ENCODE results near the gene PCSK1N. TPM values are rescaled to one million over a fixed set of nuclear protein-coding genes. Genes with fewer than 3 reads are reported as not detected.

Gene PCSK1N
- polyA plus RNA-seq, 3 donors = 14.1 to 20.0 (median 14.9) TPM

DNA sequence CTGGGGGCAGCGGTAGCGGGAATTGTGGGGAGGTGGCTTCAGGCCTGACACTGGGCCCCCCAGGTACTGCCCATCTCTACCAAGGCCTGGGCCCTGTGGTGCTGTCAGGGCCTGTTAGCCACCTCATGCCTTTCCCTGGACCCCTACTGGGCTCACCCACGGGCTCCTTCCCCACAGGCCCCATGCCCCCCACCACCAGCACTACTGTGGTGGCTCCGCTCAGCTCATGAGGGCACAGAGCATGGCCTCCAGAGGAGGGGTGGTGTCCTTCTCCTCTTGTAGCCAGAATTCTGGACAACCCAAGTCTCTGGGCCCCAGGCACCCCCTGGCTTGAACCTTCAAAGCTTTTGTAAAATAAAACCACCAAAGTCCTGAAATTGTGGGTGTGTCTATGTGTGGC lies 41.5 kb downstream of the PCSK1N start:
- no peak for DNase-seq

GRCh38 chrX:48792219-48792618 lies 43.2 kb downstream of the PCSK1N start:
- DNase-seq = no peak

GRCh38 chrX:48791063-48791820 lies 44.2 kb downstream of the PCSK1N start:
- no peak for DNase-seq

GRCh38 chrX:48790477-48790876 lies 44.9 kb downstream of the PCSK1N start:
- DNase-seq = no peak

- no peak for DNase-seq
Observed at GRCh38 chrX:48789366-48790220, 45.8 kb downstream of the PCSK1N start.

GRCh38 chrX:48787505-48788443 lies 47.6 kb downstream of the PCSK1N start:
- no peak for DNase-seq

DNA sequence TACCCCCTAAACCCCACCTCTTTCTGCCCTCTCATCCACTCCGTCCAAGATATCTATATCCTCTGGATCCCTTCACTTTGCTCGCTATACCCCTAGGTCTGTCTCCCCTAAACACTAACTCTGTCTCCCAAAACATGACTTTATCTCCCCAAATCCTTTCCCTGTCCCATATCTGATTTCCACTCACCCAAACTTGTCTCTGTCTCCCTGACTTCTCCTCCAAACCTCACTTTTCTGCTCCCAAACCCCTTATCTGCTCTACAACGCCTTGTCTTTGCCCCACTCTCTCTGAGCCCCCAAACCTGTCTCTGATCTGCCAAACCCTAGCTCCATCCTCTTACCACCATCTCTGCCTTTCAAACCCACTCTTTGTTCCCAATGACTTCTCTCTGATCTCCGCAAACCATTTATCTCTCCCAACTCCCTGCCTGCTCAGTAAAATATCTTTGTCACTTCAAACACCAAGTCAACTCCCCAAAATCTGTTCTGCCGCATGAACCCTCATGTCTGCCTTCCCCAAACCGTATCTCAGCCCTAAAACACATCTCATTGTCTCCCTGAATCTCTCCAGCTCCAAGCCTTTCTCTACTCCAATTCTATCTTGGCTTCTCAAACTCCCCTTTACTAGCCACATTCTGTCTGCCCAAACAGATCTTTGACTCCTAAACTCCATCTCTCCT lies 48.4 kb downstream of the PCSK1N start:
- DNase-seq = no peak

DNA sequence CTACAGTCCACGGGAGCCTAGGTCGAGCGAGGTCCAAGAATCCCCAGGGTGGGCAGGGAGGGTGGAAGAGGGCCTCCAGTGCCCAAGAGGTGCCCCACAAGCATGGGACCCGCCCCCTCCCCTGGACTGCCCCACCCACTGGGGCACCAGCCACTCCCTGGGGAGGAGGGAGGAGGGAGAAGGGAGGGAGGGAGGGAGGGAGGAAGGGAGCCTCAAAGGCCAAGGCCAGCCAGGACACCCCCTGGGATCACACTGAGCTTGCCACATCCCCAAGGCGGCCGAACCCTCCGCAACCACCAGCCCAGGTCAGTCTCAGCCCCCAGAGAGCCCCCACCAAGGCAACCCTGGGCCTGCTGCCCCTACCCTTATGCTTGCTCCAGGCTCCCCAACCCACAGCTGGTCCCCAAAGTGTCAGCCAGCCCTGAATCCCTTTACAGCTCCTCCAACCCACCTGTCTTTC lies 49.0 kb downstream of the PCSK1N start, which contains the start of gene GATA1:
TSS of gene GATA1 (plus strand) at position 250 of the 460 bp plus-strand sequence. CDS start 4,520 bp downstream, outside the sequence.
- DNase-seq = no peak

- no peak for DNase-seq
Observed at GRCh38 chrX:48785540-48786214, 49.7 kb downstream of the PCSK1N start.

GRCh38 chrX:48785186-48785539 lies 50.2 kb downstream of the PCSK1N start:
- DNase-seq = no peak

GRCh38 chrX:48784726-48785125 lies 50.7 kb downstream of the PCSK1N start:
- no peak for DNase-seq

GRCh38 chrX:48782795-48783194 lies 52.6 kb downstream of the PCSK1N start:
- DNase-seq = no peak

GRCh38 chrX:48782216-48782615 lies 53.2 kb downstream of the PCSK1N start:
- DNase-seq = no peak

DNA sequence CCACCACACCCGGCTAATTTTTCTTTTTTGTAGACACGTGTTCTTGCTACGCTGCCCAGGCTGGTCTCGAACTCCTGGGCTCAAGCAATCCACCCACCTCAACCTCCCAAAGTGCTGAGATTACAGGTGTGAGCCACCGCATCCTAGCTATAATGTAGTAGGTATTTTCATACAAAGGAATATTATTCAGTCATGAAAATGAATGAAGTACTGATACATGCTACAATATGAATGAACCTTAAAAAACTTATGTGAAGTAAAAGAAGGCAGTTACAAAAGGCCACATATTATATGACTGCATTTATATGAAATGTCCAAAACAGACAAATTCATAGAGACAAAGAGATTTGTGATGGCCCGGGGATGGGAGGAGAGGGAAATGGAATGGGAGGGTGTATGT lies 53.7 kb downstream of the PCSK1N start:
- no peak for DNase-seq

Other genes starting within 250 kb of the PCSK1N start
- gene WDR13, start 238.1 kb downstream of the PCSK1N start, polyA plus RNA-seq (ENCODE audit: insufficient read length in 3 of 3) = 100 to 1,000 TPM; 145 to 177 (median 154) TPM
- 1 to 10 TPM; 2.7 to 4.9 (median 4.0) TPM for gene WAS, start 151.8 kb downstream of the PCSK1N start, polyA plus RNA-seq (ENCODE audit: insufficient read length in 3 of 3)
- 1 to 10 TPM; 7.0 to 8.2 (median 7.7) TPM for gene SUV39H1, start 138.9 kb downstream of the PCSK1N start, polyA plus RNA-seq (ENCODE audit: insufficient read length in 3 of 3)
- gene GLOD5, start 73.9 kb downstream of the PCSK1N start, polyA plus RNA-seq (ENCODE audit: insufficient read length in 3 of 3) = 1 to 10 TPM in 2 of 3 donors, under 1 TPM in 1; 0.79 to 1.4 (median 1.2) TPM
- gene GATA1, start 49.0 kb downstream of the PCSK1N start, polyA plus RNA-seq (ENCODE audit: insufficient read length in 3 of 3) = under 1 TPM; 0.44 to 0.87 (median 0.54) TPM
- gene HDAC6, start 33.5 kb downstream of the PCSK1N start, polyA plus RNA-seq (ENCODE audit: insufficient read length in 3 of 3) = 100 to 1,000 TPM; 165 to 202 (median 198) TPM
- gene ERAS, start 9.1 kb downstream of the PCSK1N start, polyA plus RNA-seq (ENCODE audit: insufficient read length in 3 of 3) = under 1 TPM in 2 of 3 donors, not detected in 1; 0.13 to 0.24 TPM
- gene TIMM17B, start 62.2 kb upstream of the PCSK1N start, polyA plus RNA-seq (ENCODE audit: insufficient read length in 3 of 3) = 10 to 100 TPM; 43.6 to 58.7 (median 52.7) TPM
- gene PQBP1, start 62.3 kb upstream of the PCSK1N start, polyA plus RNA-seq (ENCODE audit: insufficient read length in 3 of 3) = 10 to 100 TPM; 76.5 to 86.0 (median 84.2) TPM
- gene SLC35A2, start 76.0 kb upstream of the PCSK1N start, polyA plus RNA-seq (ENCODE audit: insufficient read length in 3 of 3) = 10 to 100 TPM; 28.7 to 38.8 (median 36.5) TPM
- 1 to 10 TPM; 6.5 to 7.9 (median 6.9) TPM for gene PIM2, start 83.4 kb upstream of the PCSK1N start, polyA plus RNA-seq (ENCODE audit: insufficient read length in 3 of 3)
- gene OTUD5, start 122.0 kb upstream of the PCSK1N start, polyA plus RNA-seq (ENCODE audit: insufficient read length in 3 of 3) = 10 to 100 TPM; 65.9 to 68.3 (median 66.0) TPM
- 1 to 10 TPM; 2.9 to 3.9 (median 3.0) TPM for gene KCND1, start 136.2 kb upstream of the PCSK1N start, polyA plus RNA-seq (ENCODE audit: insufficient read length in 3 of 3)
- 10 to 100 TPM; 46.7 to 66.3 (median 62.1) TPM for gene GRIPAP1, start 166.7 kb upstream of the PCSK1N start, polyA plus RNA-seq (ENCODE audit: insufficient read length in 3 of 3)
- gene TFE3, start 207.7 kb upstream of the PCSK1N start, polyA plus RNA-seq (ENCODE audit: insufficient read length in 3 of 3) = 10 to 100 TPM; 31.8 to 38.9 (median 37.5) TPM
- gene CCDC120, start 223.4 kb upstream of the PCSK1N start, polyA plus RNA-seq (ENCODE audit: insufficient read length in 3 of 3) = 10 to 100 TPM; 11.9 to 16.8 (median 14.7) TPM
- 10 to 100 TPM; 37.1 to 44.2 (median 39.6) TPM for gene PRAF2, start 238.4 kb upstream of the PCSK1N start, polyA plus RNA-seq (ENCODE audit: insufficient read length in 3 of 3)
- gene WDR45, start 244.3 kb upstream of the PCSK1N start, polyA plus RNA-seq (ENCODE audit: insufficient read length in 3 of 3) = 10 to 100 TPM; 54.8 to 61.8 (median 60.6) TPM

All from renal pelvis (tissue), 4 donors.